GM18511 (cell line): ENCODE measurements around the gene AFF4.

Experiments
- ATAC-seq: cut with Tn5 transposase; IDR thresholded peaks from one replicate; pipeline ENCODE4 v1.9.1; 2021; ENCODE audit warnings: mild to moderate bottlenecking, moderate library complexity; ENCODE audit not compliant: unreplicated experiment

The AFF4 gene

GRCh38 chr5:132829742-132830435 lies 133.5 kb downstream of the AFF4 start:
- peak; percentile 79 for ATAC-seq

- no peak for ATAC-seq
Observed at GRCh38 chr5:132828846-132829494, 134.5 kb downstream of the AFF4 start.

- ATAC-seq: no peak
Observed at GRCh38 chr5:132827943-132828673, 135.3 kb downstream of the AFF4 start.

DNA sequence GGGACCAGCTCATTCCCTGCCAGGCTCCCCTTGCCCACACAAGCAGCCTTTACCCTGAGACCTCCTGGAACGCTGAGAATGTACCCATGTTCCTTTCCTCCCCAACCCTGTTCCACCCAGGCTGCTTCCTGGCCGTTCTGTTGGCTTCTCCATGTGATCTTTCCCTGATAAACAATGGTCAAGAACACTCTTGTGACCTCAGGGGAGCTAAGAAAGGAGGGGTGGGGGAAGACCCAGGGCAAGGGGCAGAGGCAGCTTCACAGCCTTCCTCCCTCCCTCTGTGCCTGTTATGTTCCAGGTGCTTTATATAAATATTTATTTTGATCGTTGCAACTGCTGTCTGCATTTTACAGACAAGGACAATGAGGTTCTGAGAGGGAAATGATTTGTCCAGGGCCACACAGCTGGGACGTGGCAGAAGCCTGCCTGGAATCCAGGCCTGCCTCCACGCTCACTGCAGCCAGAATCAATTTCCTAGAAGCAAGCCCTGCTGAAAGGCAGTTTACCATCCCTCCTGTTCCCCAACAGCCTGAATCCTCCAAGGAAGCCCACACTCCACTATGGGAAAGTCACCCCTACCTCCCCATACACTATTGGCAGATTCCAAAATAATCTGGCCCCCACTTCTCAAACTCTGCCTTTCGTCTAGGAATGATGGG lies 136.9 kb downstream of the AFF4 start:
- ATAC-seq: no peak

DNA sequence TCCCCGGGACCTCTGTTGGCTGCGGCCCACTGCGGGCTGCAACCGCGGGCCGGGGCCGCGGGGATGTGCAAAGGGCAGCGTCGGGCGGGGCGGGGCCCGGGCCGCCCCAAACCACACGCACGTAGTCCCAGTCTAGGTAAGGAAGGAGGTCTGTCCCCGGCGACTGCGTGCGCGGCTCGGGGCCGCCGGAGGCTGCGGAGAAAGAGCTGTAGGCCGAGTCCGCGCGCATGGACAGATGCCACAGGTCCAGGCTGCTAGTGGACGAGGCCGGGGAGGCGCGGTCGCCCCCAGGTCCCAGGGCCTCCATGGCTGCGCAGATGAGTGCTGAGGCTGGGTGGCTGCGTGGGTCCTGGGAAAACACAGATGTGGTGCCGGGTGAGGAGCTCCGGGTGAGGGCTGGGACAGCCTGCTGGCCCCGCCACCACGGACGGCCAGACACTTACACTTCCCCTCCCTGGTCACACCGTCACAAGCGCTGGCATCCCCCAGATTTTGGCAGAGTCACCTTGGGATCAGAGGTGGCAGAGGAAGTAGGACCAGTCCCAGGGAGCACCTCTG lies 137.5 kb downstream of the AFF4 start:
- no peak for ATAC-seq
